ENCODE measurements around the gene TSC2.

The TSC2 gene

GRCh38 chr16:2005646-2006045 is 42.1 kb upstream of the TSC2 start:
- H3K4me3 ChIP-seq (ENCODE audit: low read depth, low read length): no peak overlapping the region
- in situ Hi-C loops (cut with HindIII; ENCODE audit: low sequenced_read_pairs): no loop called here
- no peak for DNase-seq (ENCODE audit: low read depth, low spot score)
- TF ChIP-seq CTCF (IDR thresholded peaks at IDR 0.05; ENCODE audit: low read depth, low read length): no peak

- no peak overlapping the region for H3K4me3 ChIP-seq (ENCODE audit: low read depth, low read length)
- DNase-seq (ENCODE audit: low read depth, low spot score): no peak
- TF ChIP-seq CTCF (IDR thresholded peaks at IDR 0.05; ENCODE audit: low read depth, low read length): no peak
- in situ Hi-C loops (cut with HindIII; ENCODE audit: low sequenced_read_pairs): no loop called here
Observed at GRCh38 chr16:2006317-2006716, 41.5 kb upstream of the TSC2 start.

- no peak for DNase-seq (ENCODE audit: low read depth, low spot score)
- H3K4me3 ChIP-seq (ENCODE audit: low read depth, low read length): peak overlapping the region; percentile 10
- TF ChIP-seq CTCF (IDR thresholded peaks at IDR 0.05; ENCODE audit: low read depth, low read length): no peak
- in situ Hi-C loops (cut with HindIII; ENCODE audit: low sequenced_read_pairs): no loop called here
Observed at GRCh38 chr16:2007081-2007836, 40.5 kb upstream of the TSC2 start.

GRCh38 chr16:2008009-2008526 is 39.7 kb upstream of the TSC2 start:
- TF ChIP-seq CTCF (IDR thresholded peaks at IDR 0.05; ENCODE audit: low read depth, low read length): no peak
- in situ Hi-C loops (cut with HindIII; ENCODE audit: low sequenced_read_pairs): no loop called here
- peak overlapping the region; percentile 76 for H3K4me3 ChIP-seq (ENCODE audit: low read depth, low read length)
- peak; percentile 39 for DNase-seq (ENCODE audit: low read depth, low spot score)

GRCh38 chr16:2008631-2009163 is 39.1 kb upstream of the TSC2 start:
- H3K4me3 ChIP-seq (ENCODE audit: low read depth, low read length): peak overlapping the region; percentile 76

GRCh38 chr16:2009164-2009711 is 38.5 kb upstream of the TSC2 start:
- TF ChIP-seq CTCF (IDR thresholded peaks at IDR 0.05; ENCODE audit: low read depth, low read length): no peak
- no peak for DNase-seq (ENCODE audit: low read depth, low spot score)
- in situ Hi-C loops (cut with HindIII; ENCODE audit: low sequenced_read_pairs): no loop called here

More at GRCh38 chr16:2008631-2009163, 39.1 kb upstream of the TSC2 start:
- TF ChIP-seq CTCF (IDR thresholded peaks at IDR 0.05; ENCODE audit: low read depth, low read length): no peak
- in situ Hi-C loops (cut with HindIII; ENCODE audit: low sequenced_read_pairs): no loop called here
- DNase-seq (ENCODE audit: low read depth, low spot score): no peak

More at GRCh38 chr16:2009164-2009711, 38.5 kb upstream of the TSC2 start:
- peak overlapping the region; percentile 76 for H3K4me3 ChIP-seq (ENCODE audit: low read depth, low read length)

All from astrocyte of the spinal cord (primary cell).